SU-DHL-6 (cell line): ENCODE results near the gene KIF17.

Experiments
- CTCF ChIP-seq: fragments of 200-600 bp; sonication (generic); IDR thresholded peaks from one replicate; pipeline ENCODE4 v1.5.1; 2017; ENCODE audit warnings: antibody characterized with exemption, mild to moderate bottlenecking, low read length, moderate library complexity; ENCODE audit not compliant: insufficient read depth, poor library complexity, severe bottlenecking
- EZH2phosphoT487 ChIP-seq: fragments of 200-600 bp; sonication (generic), shearing (Covaris generic); conservative IDR thresholded peaks from 2 replicates; pipeline ENCODE4 v1.6.1; 2018; ENCODE audit warnings: mild to moderate bottlenecking, antibody characterized with exemption, low read length, moderate library complexity, mixed read lengths

GRCh38 chr1:20621012-20621411 lies 96.8 kb downstream of the KIF17 start:
- TF ChIP-seq CTCF (no peak), EZH2phosphoT487 (no peak)
